GM06990 (cell line): Measurements from ENCODE around the gene INTS1.
"Not testable (repeated sequence)": the region's sequence is repeated elsewhere in the genome, so short reads cannot be mapped to it uniquely, and the experiment has no call there.

Source experiments
- DNase-seq: peaks from one replicate; pipeline ENCODE4 v3.0.0-alpha.2; 2011; ENCODE audit not compliant: insufficient read length; ENCODE audit errors: extremely low read depth
- H3K27me3 ChIP-seq: replicated peaks from 2 replicates; pipeline ENCODE4 v1.6.0; 2011; ENCODE audit warnings: low read length; ENCODE audit not compliant: control insufficient read depth, insufficient read depth
- H3K36me3 ChIP-seq: 2 replicates; pipeline ENCODE4 v1.5.1; 2011; ENCODE audit warnings: low read length; ENCODE audit not compliant: control insufficient read depth, insufficient read depth
- H3K4me3 ChIP-seq: replicated peaks from 2 replicates; pipeline ENCODE4 v1.5.1; 2011; ENCODE audit warnings: low read depth, mild to moderate bottlenecking, control low read depth, low read length
- TF ChIP-seq, protein P1 (sequence below): IDR thresholded peaks from 2 replicates; pipeline ENCODE4 v1.5.1; 2011; ENCODE audit warnings: low read length, control low read depth, mild to moderate bottlenecking, inconsistent platforms; ENCODE audit not compliant: insufficient read depth, poor library complexity, severe bottlenecking

The INTS1 gene

DNA sequence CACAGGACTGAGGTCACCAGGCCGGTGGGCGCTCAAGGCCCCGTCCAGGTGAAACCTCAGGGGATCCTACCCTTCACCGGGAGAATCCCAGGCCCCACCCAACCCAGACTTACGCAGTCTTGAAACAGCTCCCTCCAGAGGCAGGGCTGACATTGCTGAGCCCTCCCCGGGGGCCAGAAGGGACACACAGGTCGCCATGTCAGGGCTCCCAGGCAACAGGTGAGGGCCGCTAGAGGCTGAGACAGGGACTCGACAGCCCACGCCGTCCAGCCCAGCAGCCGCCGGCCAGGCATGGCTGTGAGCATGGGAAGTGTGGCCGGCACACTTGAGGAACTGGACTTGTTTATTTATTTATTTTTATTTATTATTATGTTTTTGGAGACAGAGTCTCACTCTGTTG is 55.2 kb downstream of the INTS1 start:
- TF ChIP-seq, protein P1, sequence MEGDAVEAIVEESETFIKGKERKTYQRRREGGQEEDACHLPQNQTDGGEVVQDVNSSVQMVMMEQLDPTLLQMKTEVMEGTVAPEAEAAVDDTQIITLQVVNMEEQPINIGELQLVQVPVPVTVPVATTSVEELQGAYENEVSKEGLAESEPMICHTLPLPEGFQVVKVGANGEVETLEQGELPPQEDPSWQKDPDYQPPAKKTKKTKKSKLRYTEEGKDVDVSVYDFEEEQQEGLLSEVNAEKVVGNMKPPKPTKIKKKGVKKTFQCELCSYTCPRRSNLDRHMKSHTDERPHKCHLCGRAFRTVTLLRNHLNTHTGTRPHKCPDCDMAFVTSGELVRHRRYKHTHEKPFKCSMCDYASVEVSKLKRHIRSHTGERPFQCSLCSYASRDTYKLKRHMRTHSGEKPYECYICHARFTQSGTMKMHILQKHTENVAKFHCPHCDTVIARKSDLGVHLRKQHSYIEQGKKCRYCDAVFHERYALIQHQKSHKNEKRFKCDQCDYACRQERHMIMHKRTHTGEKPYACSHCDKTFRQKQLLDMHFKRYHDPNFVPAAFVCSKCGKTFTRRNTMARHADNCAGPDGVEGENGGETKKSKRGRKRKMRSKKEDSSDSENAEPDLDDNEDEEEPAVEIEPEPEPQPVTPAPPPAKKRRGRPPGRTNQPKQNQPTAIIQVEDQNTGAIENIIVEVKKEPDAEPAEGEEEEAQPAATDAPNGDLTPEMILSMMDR = no peak
- DNase-seq = no peak
- no peak overlapping the region for H3K4me3 ChIP-seq
- H3K36me3 ChIP-seq = no peaks in the 10 kb centered on the region
- no peaks in the 10 kb centered on the region for H3K27me3 ChIP-seq

DNA sequence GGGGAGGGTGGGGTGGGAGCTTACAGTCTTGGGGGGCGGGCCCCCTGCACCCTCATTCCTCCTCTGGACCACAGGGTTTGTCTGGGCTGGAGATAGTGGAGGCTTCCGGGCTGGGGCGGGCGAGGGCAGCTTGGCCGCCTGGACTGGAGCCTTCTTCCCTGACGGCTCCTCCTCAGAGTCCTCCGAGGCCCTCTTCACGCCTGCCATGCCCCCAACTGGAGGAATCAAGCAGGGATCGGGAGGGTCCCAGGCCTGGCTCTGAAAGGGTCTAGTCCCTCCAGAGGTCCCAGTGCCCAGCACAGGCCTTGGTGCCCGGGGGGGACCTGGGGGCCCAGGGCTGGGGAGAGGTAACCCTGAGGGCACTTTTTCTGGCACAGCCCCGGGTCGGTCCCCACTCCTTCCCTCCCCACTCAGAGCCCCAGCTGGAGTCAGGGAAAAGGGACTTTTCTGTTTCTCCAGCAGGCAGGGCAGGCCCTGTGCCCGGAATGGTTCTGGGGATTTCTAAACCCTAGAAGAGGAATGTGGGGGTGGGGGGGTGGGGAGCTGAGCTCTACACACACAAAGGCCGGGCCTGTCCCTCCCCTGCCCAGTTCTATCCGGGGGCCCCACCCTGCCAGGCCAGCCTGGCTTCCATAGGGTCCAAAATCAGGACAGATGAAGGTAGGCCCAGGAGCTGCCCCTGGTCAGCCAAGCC is 56.5 kb downstream of the INTS1 start:
- DNase-seq = no peak
- Histone ChIP-seq H3K36me3 (no peaks in the 10 kb centered on the region), H3K4me3 (no peak overlapping the region), H3K27me3 (no peaks in the 10 kb centered on the region)
- TF ChIP-seq, protein P1 = no peak

DNA sequence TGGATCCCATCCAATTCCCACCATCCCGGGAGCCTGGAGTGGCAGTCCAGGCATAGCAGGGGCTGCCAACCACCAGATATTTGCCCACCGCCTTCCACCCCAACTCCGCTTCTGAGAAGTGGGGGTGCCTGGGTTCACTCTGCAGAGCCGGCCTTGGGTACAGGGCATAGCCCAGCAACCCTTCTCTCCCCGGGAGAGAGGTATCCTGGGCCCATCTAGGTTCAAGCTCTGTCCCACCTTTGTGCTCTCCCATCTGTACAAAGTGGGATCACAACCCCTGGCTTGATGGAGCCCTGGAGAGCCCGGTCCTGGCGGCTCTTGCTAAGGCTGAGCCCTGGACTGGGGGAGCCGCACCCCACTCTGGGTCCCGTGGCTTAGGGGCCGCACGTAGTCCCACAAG is 57.1 kb downstream of the INTS1 start:
- Histone ChIP-seq H3K36me3 (no peaks in the 10 kb centered on the region), H3K4me3 (no peak overlapping the region), H3K27me3 (no peaks in the 10 kb centered on the region)
- no peak for DNase-seq
- TF ChIP-seq, protein P1 = no peak

DNA sequence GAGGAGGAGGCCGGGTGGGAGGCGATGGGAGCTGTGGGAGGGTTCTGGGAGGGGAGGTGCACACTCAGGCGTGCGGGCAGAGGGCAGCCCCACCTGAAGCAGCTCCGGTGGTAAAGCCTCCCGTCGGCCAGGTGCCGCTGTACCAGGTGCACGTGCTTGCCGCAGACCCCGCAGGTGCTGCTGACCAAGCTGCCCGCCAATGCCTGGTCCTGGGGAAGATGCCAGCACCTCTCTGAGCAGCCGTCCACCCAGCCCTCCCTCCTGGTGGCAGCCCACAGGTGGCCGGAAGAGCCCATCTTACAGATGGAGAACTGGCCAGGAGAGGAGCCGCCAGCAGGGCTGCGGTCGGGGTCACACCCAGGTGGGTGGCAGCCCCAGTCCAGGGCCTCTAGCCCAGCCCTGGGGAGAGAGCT is 57.6 kb downstream of the INTS1 start:
- no peaks in the 10 kb centered on the region for H3K36me3 ChIP-seq
- no peak for DNase-seq
- H3K4me3 ChIP-seq = no peak overlapping the region
- TF ChIP-seq, protein P1 = no peak
- no peaks in the 10 kb centered on the region for H3K27me3 ChIP-seq

DNA sequence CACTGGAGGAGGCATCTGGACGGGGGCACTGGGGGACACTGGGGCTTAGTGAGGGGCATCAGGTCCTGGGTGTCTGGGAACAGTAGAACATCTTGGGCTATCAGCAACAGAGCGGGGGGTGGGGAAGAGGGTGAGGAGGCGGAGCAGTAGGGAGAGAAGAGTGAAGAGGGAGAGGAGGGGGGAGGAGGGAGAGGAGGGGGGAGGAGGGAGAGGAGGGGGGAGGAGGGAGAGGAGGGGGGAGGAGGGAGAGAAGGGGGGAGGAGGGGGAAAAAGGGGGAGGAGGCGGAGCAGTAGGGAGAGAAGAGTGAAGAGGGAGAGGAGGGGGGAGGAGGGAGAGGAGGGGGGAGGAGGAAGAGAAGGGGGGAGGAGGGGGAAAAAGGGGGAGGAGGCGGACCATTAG is 58.2 kb downstream of the INTS1 start:
- not testable (repeated sequence) for DNase-seq, H3K27me3 ChIP-seq, H3K36me3 ChIP-seq

DNA sequence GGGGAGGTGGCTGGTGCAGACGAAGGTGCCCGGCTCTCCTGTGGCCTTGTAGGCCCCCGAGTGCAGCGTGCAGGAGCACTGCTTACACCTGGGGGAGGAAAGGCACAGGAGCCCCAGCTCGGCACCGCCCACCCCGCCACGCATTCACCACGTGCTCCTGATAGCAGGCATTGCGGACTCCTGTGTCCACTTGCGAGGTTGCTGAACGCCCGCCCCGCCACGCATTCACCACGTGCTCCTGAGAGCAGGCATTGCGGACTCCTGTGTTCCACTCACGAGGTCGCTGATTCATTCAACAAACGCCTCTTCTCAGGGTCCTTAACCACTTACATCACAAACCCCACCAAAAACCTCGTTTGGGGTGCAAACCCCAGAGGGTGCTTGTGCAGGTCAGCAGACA is 58.8 kb downstream of the INTS1 start:
- Histone ChIP-seq H3K36me3 (no peaks in the 10 kb centered on the region), H3K27me3 (no peaks in the 10 kb centered on the region), H3K4me3 (no peak overlapping the region)
- DNase-seq = no peak
- TF ChIP-seq, protein P1 = no peak

More for the DNA sequence above, 58.2 kb downstream of the INTS1 start:
- H3K4me3 ChIP-seq = not testable (repeated sequence)
